Upper lobe of left lung (tissue), 6 donors: ENCODE data around the gene IFNK. TPM values are rescaled to one million over a fixed set of nuclear protein-coding genes. Genes with fewer than 3 reads are reported as not detected.

Experiments used
- ATAC-seq, 2 donors: fragments of 200-7000 bp; cut with Tn5 transposase; one replicate each; pipeline ENCODE4 v1.9.1; 2022; ENCODE audit warnings: mild to moderate bottlenecking in 2 of 2, moderate library complexity in 2 of 2; ENCODE audit not compliant: low FRiP score in 2 of 2
- DNase-seq, 2 donors: peaks; one replicate each; pipeline ENCODE4 v3.0.0-alpha.2; 2019 to 2020
- H3K27ac ChIP-seq, 4 donors: fragments of 200-600 bp; sonication (generic); one replicate each; pipeline ENCODE4 v1.5.1; 2016 to 2019
- H3K27me3 ChIP-seq, 4 donors: fragments of 200-600 bp; sonication (generic); one replicate each; pipeline ENCODE4 v1.5.1; 2017 to 2019
- H3K36me3 ChIP-seq, 4 donors: fragments of 200-600 bp; sonication (generic); one replicate each; pipeline ENCODE4 v1.5.1; 2016 to 2019
- H3K4me1 ChIP-seq, 4 donors: fragments of 200-600 bp; sonication (generic); one replicate each; pipeline ENCODE4 v1.5.1; 2018 to 2019
- H3K4me3 ChIP-seq, 4 donors: fragments of 200-600 bp; sonication (generic); one replicate each; pipeline ENCODE4 v1.5.1; 2017 to 2019; ENCODE audit warnings: mild to moderate bottlenecking in 2 of 4, moderate library complexity in 1 of 4
- H3K9me3 ChIP-seq, 4 donors: fragments of 200-600 bp; sonication (generic); one replicate each; pipeline ENCODE4 v1.5.1; 2018 to 2019
- CTCF ChIP-seq, 6 experiments: fragments of 450-650 bp in 4 of 6; fragments of 200-600 bp in 2 of 6; sonication (generic) in 2 of 6; IDR thresholded peaks; one replicate each; pipeline ENCODE4 v1.5.1; 2016 to 2019; ENCODE audit warnings: antibody characterized with exemption in 6 of 6
- EP300 ChIP-seq, 4 donors: sonication (generic); formaldehyde crosslinking; IDR thresholded peaks; one replicate each; pipeline ENCODE4 v1.5.1; 2017; ENCODE audit warnings: antibody characterized with exemption in 4 of 4, control low read depth in 2 of 4
- POLR2A ChIP-seq, 4 donors: fragments of 450-650 bp; IDR thresholded peaks; one replicate each; pipeline ENCODE4 v1.5.1; 2016 to 2017; ENCODE audit warnings: antibody characterized with exemption in 4 of 4, mild to moderate bottlenecking in 2 of 4
- POLR2AphosphoS5 ChIP-seq, 2 donors: sonication (generic); formaldehyde crosslinking; IDR thresholded peaks; one replicate each; pipeline ENCODE4 v1.5.1; 2017; ENCODE audit warnings: antibody characterized with exemption in 2 of 2
- WGBS, 2 donors: methylation state at CpG; one replicate each; pipeline ENCODE4 v1.1.5; 2017 to 2018; 5-methylcytosine and 5-hydroxymethylcytosine counted together
- total RNA-seq, 6 donors: library from RNA; depleted of rRNA in 4 of 6; stranded (reverse); fragments of >200 nt in 4 of 6; gene quantifications; one replicate each; pipeline versions ENCODE4 v1.1.0 to v1.2.1, GENCODE V29; 2016 to 2021
- donor health status: DM: no; HTN: no; CAD: no; lungs with moderate emphysema.
- donor health status: DM: no; HTN: yes; CAD: no; lungs with severe emphysema.

IFNK gene
- total RNA-seq, 6 donors from 2014 or later = not detected

- no peaks in the 10 kb centered on the region for H3K27me3 ChIP-seq
- H3K27ac ChIP-seq = no peak overlapping the region
- peaks cover 4 to 56% (median 13%) of the 10 kb centered on the region in 4 donors for H3K36me3 ChIP-seq
- no peak for TF ChIP-seq POLR2A (IDR thresholded peaks at IDR 0.05)
- TF ChIP-seq POLR2AphosphoS5 (IDR thresholded peaks at IDR 0.05) = no peak
- no peak for TF ChIP-seq EP300 (IDR thresholded peaks at IDR 0.05)
- no peak for DNase-seq
- H3K9me3 ChIP-seq = no peaks in the 10 kb centered on the region
- ATAC-seq = no peak
- H3K4me3 ChIP-seq = no peak overlapping the region
- WGBS, 2 donors = 64 to 67% methylated on average over 3 of the region's 3 CpGs
- peaks cover 0 to 5% (median 0%) of the 10 kb centered on the region in 4 donors for H3K4me1 ChIP-seq
Observed at GRCh38 chr9:27561685-27562084, 37.6 kb downstream of the IFNK start.

GRCh38 chr9:27563738-27564430 is 39.8 kb downstream of the IFNK start:
- 82% methylated on average over 4 of the region's 4 CpGs for WGBS, 2 donors
- Histone ChIP-seq H3K4me1 (peaks cover 0 to 5% (median 0%) of the 10 kb centered on the region in 4 donors), H3K36me3 (peaks cover 0 to 37% (median 7%) of the 10 kb centered on the region in 4 donors), H3K27ac (peak overlapping the region in 2 of 4 donors; percentile 28 to 46), H3K27me3 (no peaks in the 10 kb centered on the region), H3K4me3 (no peak overlapping the region), H3K9me3 (no peaks in the 10 kb centered on the region)
- DNase-seq (no peak), ATAC-seq (peak in 1 of 2 donors; percentile 32)
- TF ChIP-seq EP300 (IDR thresholded peaks at IDR 0.05) = no peak
- no peak for TF ChIP-seq POLR2A (IDR thresholded peaks at IDR 0.05)
- no peak for TF ChIP-seq CTCF (IDR thresholded peaks at IDR 0.05)
- no peak for TF ChIP-seq POLR2AphosphoS5 (IDR thresholded peaks at IDR 0.05)

GRCh38 chr9:27564670-27565069 is 40.6 kb downstream of the IFNK start:
- H3K27ac ChIP-seq = peak overlapping the region in 2 of 4 donors; percentile 28 to 46
- ATAC-seq (peak in 1 of 2 donors; percentile 70), DNase-seq (no peak)
- no peaks in the 10 kb centered on the region for H3K27me3 ChIP-seq
- H3K4me1 ChIP-seq = peaks cover 0 to 7% (median 0%) of the 10 kb centered on the region in 4 donors
- H3K9me3 ChIP-seq = no peaks in the 10 kb centered on the region
- no peak overlapping the region for H3K4me3 ChIP-seq
- peaks cover 0 to 32% (median 5%) of the 10 kb centered on the region in 4 donors for H3K36me3 ChIP-seq
- WGBS, 2 donors = 76 to 82% methylated on average over 1 of the region's 1 CpG
- TF ChIP-seq POLR2AphosphoS5 (IDR thresholded peaks at IDR 0.05) (no peak), POLR2A (IDR thresholded peaks at IDR 0.05) (peak in 1 of 4 donors; percentile 31)

- H3K36me3 ChIP-seq = peaks cover 0 to 22% (median 5%) of the 10 kb centered on the region in 4 donors
- DNase-seq = no peak
- H3K4me1 ChIP-seq = peaks cover 0 to 14% (median 0%) of the 10 kb centered on the region in 4 donors
- H3K4me3 ChIP-seq = no peak overlapping the region
- no peak overlapping the region for H3K27ac ChIP-seq
- ATAC-seq = no peak
- no peaks in the 10 kb centered on the region for H3K9me3 ChIP-seq
- TF ChIP-seq CTCF (IDR thresholded peaks at IDR 0.05) = no peak
- no peak for TF ChIP-seq POLR2AphosphoS5 (IDR thresholded peaks at IDR 0.05)
- TF ChIP-seq POLR2A (IDR thresholded peaks at IDR 0.05) = no peak
- TF ChIP-seq EP300 (IDR thresholded peaks at IDR 0.05) = no peak
- H3K27me3 ChIP-seq = no peaks in the 10 kb centered on the region
Observed at GRCh38 chr9:27565696-27566095, 41.6 kb downstream of the IFNK start.

GRCh38 chr9:27566118-27566517 is 42.0 kb downstream of the IFNK start:
- Histone ChIP-seq H3K36me3 (peaks cover 0 to 18% (median 4%) of the 10 kb centered on the region in 4 donors), H3K27me3 (no peaks in the 10 kb centered on the region), H3K4me3 (no peak overlapping the region), H3K4me1 (peaks cover 0 to 16% (median under 1%) of the 10 kb centered on the region in 4 donors), H3K27ac (no peak overlapping the region), H3K9me3 (no peaks in the 10 kb centered on the region)
- no peak for TF ChIP-seq CTCF (IDR thresholded peaks at IDR 0.05)
- TF ChIP-seq POLR2A (IDR thresholded peaks at IDR 0.05) = no peak
- no peak for TF ChIP-seq POLR2AphosphoS5 (IDR thresholded peaks at IDR 0.05)
- TF ChIP-seq EP300 (IDR thresholded peaks at IDR 0.05) = no peak
- no peak for ATAC-seq
- WGBS, 2 donors = 98 to 100% methylated on average over 1 of the region's 1 CpG
- DNase-seq = no peak
